ENCODE data around the gene DMGDH. TPM values are rescaled to one million over a fixed set of nuclear protein-coding genes. Genes with fewer than 3 reads are reported as not detected.

Gene DMGDH
- total and polyA plus RNA-seq, 2 of the 4 experiments (the other 2 are of a cell fraction) = 0.18 TPM; not detected in 1

GRCh38 chr5:79030663-79031484, 38.6 kb downstream of the DMGDH start:
- CTCF ChIA-PET = interaction anchor here (0.7 to 1.4 kb wide), 2 partner anchors 10 to 1009 kb away, joined by 3 to 4 read pairs; no protein-coding TSS in a partner anchor

More at GRCh38 chr5:79030663-79031484, 38.6 kb downstream of the DMGDH start:
- TF ChIP-seq MXI1 (IDR thresholded peaks at IDR 0.05; ENCODE audit: borderline replicate concordance, low read depth, low read length) = no peak
- TF ChIP-seq CTCF (conservative IDR thresholded peaks at IDR 0.05; ENCODE audit: low read depth, low read length) = no peak
- TF ChIP-seq RCOR1 (IDR thresholded peaks at IDR 0.05; ENCODE audit: insufficient replicate concordance, low read length) = no peak
- no peak for TF ChIP-seq CHD1 (IDR thresholded peaks at IDR 0.05; ENCODE audit: low read depth, low read length)
- no peak for TF ChIP-seq BHLHE40 (IDR thresholded peaks at IDR 0.05; ENCODE audit: low read depth, low read length)
- TF ChIP-seq POLR2A (IDR thresholded peaks at IDR 0.05; ENCODE audit: low read depth, low read length) = no peak
- no peak for TF ChIP-seq CEBPB (IDR thresholded peaks at IDR 0.05; ENCODE audit: low read depth, low read length)
- TF ChIP-seq MAFK (IDR thresholded peaks at IDR 0.05; ENCODE audit: low read depth, low read length) = no peak
- H4K91ac ChIP-seq (ENCODE audit: insufficient read depth, low read depth, low read length) = no peak overlapping the region
- ATAC-seq (ENCODE audit: low read depth) (no peak), DNase-seq (no peak)
- H2AK9ac ChIP-seq (replicated peaks; ENCODE audit: low read depth, low read length, poor library complexity) = no peak overlapping the region
- no peak overlapping the region for H3K4me3 ChIP-seq (ENCODE audit: insufficient read depth, low read depth, low read length)
- H3K56ac ChIP-seq (ENCODE audit: extremely low read depth, insufficient read depth, low read length) = no peak overlapping the region
- no peak overlapping the region for H3K14ac ChIP-seq (replicated peaks; ENCODE audit: low read depth, low read length)
- no peak overlapping the region for H3K4me2 ChIP-seq (ENCODE audit: low read depth, low read length)
- H4K20me1 ChIP-seq (ENCODE audit: insufficient read depth, low read length) = no peaks in the 10 kb centered on the region
- peaks cover 8% of the 10 kb centered on the region for H3K27me3 ChIP-seq (ENCODE audit: control insufficient read depth, insufficient read depth, low read length)
- dilution Hi-C loops (cut with HindIII; ENCODE audit: low sequenced_read_pairs, unreplicated experiment) (no loop called here), intact Hi-C loops (cut with micrococcal nuclease) (no loop called here), in situ Hi-C loops (cut with MboI; ENCODE audit: low sequenced_read_pairs) (no loop called here)
- no peak overlapping the region for H3K23ac ChIP-seq (ENCODE audit: low read depth, low read length)
- no peaks in the 10 kb centered on the region for H3K9me3 ChIP-seq (ENCODE audit: control insufficient read depth, insufficient read depth, low read length)
- no peak overlapping the region for H3K9ac ChIP-seq (ENCODE audit: low read depth, low read length)
- H4K8ac ChIP-seq (ENCODE audit: low read depth in 2 of 2, low read length in 2 of 2) = no peak overlapping the region
- no peak overlapping the region for H3K4ac ChIP-seq (ENCODE audit: low read depth, low read length)
- no peak overlapping the region for H2BK15ac ChIP-seq (ENCODE audit: low read depth, low read length)
- H2AFZ ChIP-seq (replicated peaks; ENCODE audit: low read length, poor library complexity) = no peak overlapping the region
- H3K36me3 ChIP-seq (ENCODE audit: control insufficient read depth, insufficient read depth, low read length) = no peaks in the 10 kb centered on the region
- no peak overlapping the region for H2BK5ac ChIP-seq (ENCODE audit: low read depth, low read length, poor library complexity, severe bottlenecking)
- no peak overlapping the region for H2AK5ac ChIP-seq (ENCODE audit: low read depth, low read length)
- no peak overlapping the region for H3K18ac ChIP-seq (ENCODE audit: low read depth, low read length)
- H3K27ac ChIP-seq (ENCODE audit: insufficient read depth, low read length) = no peak overlapping the region
- no peaks in the 10 kb centered on the region for H3K4me1 ChIP-seq (ENCODE audit: control insufficient read depth, insufficient read depth, low read length)
- no peaks in the 10 kb centered on the region for H3K79me1 ChIP-seq (ENCODE audit: low read depth in 1 of 2, low read length in 2 of 2)
- H4K5ac ChIP-seq (ENCODE audit: low read depth, low read length) = no peak overlapping the region
- H2BK120ac ChIP-seq (ENCODE audit: low read depth, low read length) = no peak overlapping the region
- H3K9me1 ChIP-seq (ENCODE audit: insufficient read depth, low read length) = no peaks in the 10 kb centered on the region
- POLR2A ChIA-PET (ENCODE audit: unreplicated experiment) = interaction anchor here (0.6 kb wide), 1 partner anchor 14 kb away, joined by 7 read pairs; no protein-coding TSS in a partner anchor
- no peak overlapping the region for H2BK20ac ChIP-seq (ENCODE audit: low read depth, low read length)
- BruUV-seq (replicated peaks) = no TSS peak
- 100% methylated on average over 1 of the region's 11 CpGs; no CpG with 5 or more reads in 1 of the 2 experiments for WGBS, 2 experiments (ENCODE audit: extremely low coverage in 2 of 2, insufficient read length in 1 of 2)
